Measurements from ENCODE around the gene ST6GAL2.

ST6GAL2 gene

GRCh38 chr2:106921451-106921850, 35.5 kb upstream of the ST6GAL2 start:
- Histone ChIP-seq H3K36me3 (replicated peaks in 1 of 2; ENCODE audit: control insufficient read depth in 2 of 2, insufficient read depth in 2 of 2, low read length in 2 of 2) (no peaks in the 10 kb centered on the region), H3K4ac (ENCODE audit: low read length) (no peak overlapping the region), H3K79me1 (ENCODE audit: low read depth, low read length) (no peaks in the 10 kb centered on the region), H3K18ac (ENCODE audit: low read length) (no peak overlapping the region), H2BK12ac (ENCODE audit: low read length) (no peak overlapping the region), H3K23ac (ENCODE audit: low read depth, low read length, poor library complexity) (no peak overlapping the region), H3K27ac (replicated peaks; ENCODE audit: low read length) (no peak overlapping the region), H3K27me3 (ENCODE audit: control insufficient read depth in 3 of 3, insufficient read depth in 3 of 3, low read depth in 1 of 3, low read length in 3 of 3) (no peaks in the 10 kb centered on the region), H3K4me2 (ENCODE audit: insufficient read depth, low read length, poor library complexity, severe bottlenecking) (no peak overlapping the region), H4K91ac (ENCODE audit: low read depth, low read length, poor library complexity) (no peak overlapping the region), H4K8ac (ENCODE audit: low read depth, low read length) (no peak overlapping the region), H3K4me1 (ENCODE audit: control insufficient read depth in 2 of 2, insufficient read depth in 1 of 2, low read depth in 1 of 2, low read length in 2 of 2) (no peaks in the 10 kb centered on the region), H2AFZ (ENCODE audit: low read length) (no peak overlapping the region), H3K14ac (ENCODE audit: low read length) (no peak overlapping the region), H3K4me3 (ENCODE audit: low read length in 2 of 2) (no peak overlapping the region), H3K9me3 (replicated peaks in 1 of 2; ENCODE audit: control insufficient read depth in 2 of 2, insufficient read depth in 1 of 2, low read depth in 1 of 2, low read length in 2 of 2) (no peaks in the 10 kb centered on the region), H2BK5ac (ENCODE audit: low read length) (no peak overlapping the region), H2BK15ac (ENCODE audit: low read length) (no peak overlapping the region), H3K9ac (ENCODE audit: low read depth, low read length, poor library complexity) (no peak overlapping the region), H2AK5ac (ENCODE audit: low read depth, low read length) (no peak overlapping the region), H2BK120ac (ENCODE audit: low read depth, low read length) (no peak overlapping the region)
- no CpG with 5 or more reads among the region's 1 CpG for WGBS, 2 donors (ENCODE audit: extremely low coverage in 2 of 2, insufficient read length in 2 of 2, insufficient replicate concordance in 1 of 2)
- DNase-seq (ENCODE audit: low spot score), result no peak

DNA sequence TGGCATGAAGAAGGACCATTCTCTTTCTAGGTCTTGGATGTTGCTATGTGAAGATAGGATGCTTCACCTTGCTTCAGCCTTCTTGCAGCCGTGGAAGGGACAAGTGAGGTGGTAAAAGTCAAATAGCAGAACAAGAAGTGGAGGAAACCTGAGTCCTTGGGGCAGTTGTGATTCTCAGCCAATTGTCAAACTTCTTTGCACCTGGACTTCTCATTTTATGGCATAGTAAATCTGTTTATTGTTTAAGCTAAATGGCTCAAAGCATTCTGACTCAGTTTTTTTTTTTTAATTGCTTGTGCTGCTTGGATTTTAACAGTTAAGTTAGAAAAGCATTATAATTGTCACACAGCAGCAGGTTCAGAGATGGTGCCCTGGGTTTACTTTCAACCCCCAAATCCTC, 33.0 kb upstream of the ST6GAL2 start:
- H3K79me1 ChIP-seq (ENCODE audit: low read depth, low read length), result no peaks in the 10 kb centered on the region
- H4K91ac ChIP-seq (ENCODE audit: low read depth, low read length, poor library complexity), result no peak overlapping the region
- H3K4me2 ChIP-seq (ENCODE audit: insufficient read depth, low read length, poor library complexity, severe bottlenecking), result no peak overlapping the region
- DNase-seq (ENCODE audit: low spot score), result no peak
- H2BK12ac ChIP-seq (ENCODE audit: low read length), result no peak overlapping the region
- H3K23ac ChIP-seq (ENCODE audit: low read depth, low read length, poor library complexity), result no peak overlapping the region
- peaks cover 0 to 5% of the 10 kb centered on the region in 2 donors for H3K9me3 ChIP-seq (replicated peaks in 1 of 2; ENCODE audit: control insufficient read depth in 2 of 2, insufficient read depth in 1 of 2, low read depth in 1 of 2, low read length in 2 of 2)
- no peak overlapping the region for H3K4me3 ChIP-seq (ENCODE audit: low read length in 2 of 2)
- no peak overlapping the region for H2AFZ ChIP-seq (ENCODE audit: low read length)
- H3K27me3 ChIP-seq (ENCODE audit: control insufficient read depth in 3 of 3, insufficient read depth in 3 of 3, low read depth in 1 of 3, low read length in 3 of 3), result no peaks in the 10 kb centered on the region
- H3K27ac ChIP-seq (replicated peaks; ENCODE audit: low read length), result no peak overlapping the region
- H4K8ac ChIP-seq (ENCODE audit: low read depth, low read length), result no peak overlapping the region
- H3K36me3 ChIP-seq (replicated peaks in 1 of 2; ENCODE audit: control insufficient read depth in 2 of 2, insufficient read depth in 2 of 2, low read length in 2 of 2), result no peaks in the 10 kb centered on the region
- no peak overlapping the region for H2AK5ac ChIP-seq (ENCODE audit: low read depth, low read length)
- H2BK5ac ChIP-seq (ENCODE audit: low read length), result no peak overlapping the region
- no peak overlapping the region for H2BK120ac ChIP-seq (ENCODE audit: low read depth, low read length)
- no peak overlapping the region for H3K9ac ChIP-seq (ENCODE audit: low read depth, low read length, poor library complexity)
- H3K4me1 ChIP-seq (ENCODE audit: control insufficient read depth in 2 of 2, insufficient read depth in 1 of 2, low read depth in 1 of 2, low read length in 2 of 2), result no peaks in the 10 kb centered on the region
- WGBS, 2 donors (ENCODE audit: extremely low coverage in 2 of 2, insufficient read length in 2 of 2, insufficient replicate concordance in 1 of 2), result no CpG with 5 or more reads among the region's 1 CpG
- no peak overlapping the region for H3K14ac ChIP-seq (ENCODE audit: low read length)
- H3K18ac ChIP-seq (ENCODE audit: low read length), result no peak overlapping the region
- no peak overlapping the region for H2BK15ac ChIP-seq (ENCODE audit: low read length)
- no peak overlapping the region for H3K4ac ChIP-seq (ENCODE audit: low read length)

GRCh38 chr2:106904242-106904641, 18.3 kb upstream of the ST6GAL2 start:
- no peak overlapping the region for H3K4me2 ChIP-seq (ENCODE audit: insufficient read depth, low read length, poor library complexity, severe bottlenecking)
- H3K79me1 ChIP-seq (ENCODE audit: low read depth, low read length), result no peaks in the 10 kb centered on the region
- H3K4me3 ChIP-seq (ENCODE audit: low read length in 2 of 2), result no peak overlapping the region
- no peaks in the 10 kb centered on the region for H3K27me3 ChIP-seq (ENCODE audit: control insufficient read depth in 3 of 3, insufficient read depth in 3 of 3, low read depth in 1 of 3, low read length in 3 of 3)
- H3K27ac ChIP-seq (replicated peaks; ENCODE audit: low read length), result no peak overlapping the region
- H2AFZ ChIP-seq (ENCODE audit: low read length), result no peak overlapping the region
- no peaks in the 10 kb centered on the region for H3K36me3 ChIP-seq (replicated peaks in 1 of 2; ENCODE audit: control insufficient read depth in 2 of 2, insufficient read depth in 2 of 2, low read length in 2 of 2)
- no peak overlapping the region for H3K9ac ChIP-seq (ENCODE audit: low read depth, low read length, poor library complexity)
- no peak overlapping the region for H2AK5ac ChIP-seq (ENCODE audit: low read depth, low read length)
- no peaks in the 10 kb centered on the region for H3K4me1 ChIP-seq (ENCODE audit: control insufficient read depth in 2 of 2, insufficient read depth in 1 of 2, low read depth in 1 of 2, low read length in 2 of 2)
- no CpG with 5 or more reads among the region's 2 CpGs for WGBS, 2 donors (ENCODE audit: extremely low coverage in 2 of 2, insufficient read length in 2 of 2, insufficient replicate concordance in 1 of 2)
- H3K4ac ChIP-seq (ENCODE audit: low read length), result no peak overlapping the region
- no peak overlapping the region for H3K23ac ChIP-seq (ENCODE audit: low read depth, low read length, poor library complexity)
- no peak overlapping the region for H2BK15ac ChIP-seq (ENCODE audit: low read length)
- no peak for DNase-seq (ENCODE audit: low spot score)
- H3K14ac ChIP-seq (ENCODE audit: low read length), result no peak overlapping the region
- no peak overlapping the region for H2BK120ac ChIP-seq (ENCODE audit: low read depth, low read length)
- H2BK12ac ChIP-seq (ENCODE audit: low read length), result no peak overlapping the region
- no peak overlapping the region for H2BK5ac ChIP-seq (ENCODE audit: low read length)
- H3K18ac ChIP-seq (ENCODE audit: low read length), result no peak overlapping the region
- no peak overlapping the region for H4K91ac ChIP-seq (ENCODE audit: low read depth, low read length, poor library complexity)
- H4K8ac ChIP-seq (ENCODE audit: low read depth, low read length), result no peak overlapping the region
- no peaks in the 10 kb centered on the region for H3K9me3 ChIP-seq (replicated peaks in 1 of 2; ENCODE audit: control insufficient read depth in 2 of 2, insufficient read depth in 1 of 2, low read depth in 1 of 2, low read length in 2 of 2)

- no peak overlapping the region for H4K8ac ChIP-seq (ENCODE audit: low read depth, low read length)
- H3K36me3 ChIP-seq (replicated peaks in 1 of 2; ENCODE audit: control insufficient read depth in 2 of 2, insufficient read depth in 2 of 2, low read length in 2 of 2), result no peaks in the 10 kb centered on the region
- no peak overlapping the region for H2BK5ac ChIP-seq (ENCODE audit: low read length)
- no peak for DNase-seq (ENCODE audit: low spot score)
- H3K4me1 ChIP-seq (ENCODE audit: control insufficient read depth in 2 of 2, insufficient read depth in 1 of 2, low read depth in 1 of 2, low read length in 2 of 2), result no peaks in the 10 kb centered on the region
- no peak overlapping the region for H3K4me3 ChIP-seq (ENCODE audit: low read length in 2 of 2)
- no peak overlapping the region for H2AFZ ChIP-seq (ENCODE audit: low read length)
- H2AK5ac ChIP-seq (ENCODE audit: low read depth, low read length), result no peak overlapping the region
- no peak overlapping the region for H3K14ac ChIP-seq (ENCODE audit: low read length)
- H3K4me2 ChIP-seq (ENCODE audit: insufficient read depth, low read length, poor library complexity, severe bottlenecking), result no peak overlapping the region
- H2BK15ac ChIP-seq (ENCODE audit: low read length), result no peak overlapping the region
- no peaks in the 10 kb centered on the region for H3K79me1 ChIP-seq (ENCODE audit: low read depth, low read length)
- no peak overlapping the region for H3K4ac ChIP-seq (ENCODE audit: low read length)
- H4K91ac ChIP-seq (ENCODE audit: low read depth, low read length, poor library complexity), result no peak overlapping the region
- no peak overlapping the region for H3K27ac ChIP-seq (replicated peaks; ENCODE audit: low read length)
- no peak overlapping the region for H2BK120ac ChIP-seq (ENCODE audit: low read depth, low read length)
- no peak overlapping the region for H3K18ac ChIP-seq (ENCODE audit: low read length)
- H3K23ac ChIP-seq (ENCODE audit: low read depth, low read length, poor library complexity), result no peak overlapping the region
- WGBS, 2 donors (ENCODE audit: extremely low coverage in 2 of 2, insufficient read length in 2 of 2, insufficient replicate concordance in 1 of 2), result no CpG with 5 or more reads among the region's 7 CpGs
- no peak overlapping the region for H3K9ac ChIP-seq (ENCODE audit: low read depth, low read length, poor library complexity)
- no peaks in the 10 kb centered on the region for H3K9me3 ChIP-seq (replicated peaks in 1 of 2; ENCODE audit: control insufficient read depth in 2 of 2, insufficient read depth in 1 of 2, low read depth in 1 of 2, low read length in 2 of 2)
- no peak overlapping the region for H2BK12ac ChIP-seq (ENCODE audit: low read length)
- H3K27me3 ChIP-seq (ENCODE audit: control insufficient read depth in 3 of 3, insufficient read depth in 3 of 3, low read depth in 1 of 3, low read length in 3 of 3), result no peaks in the 10 kb centered on the region
These were observed 14.0 kb upstream of the ST6GAL2 start for GRCh38 chr2:106899786-106900530.

All from neuronal stem cell (in vitro differentiated cells).